SK-N-SH (cell line): ENCODE results near the gene KRTAP1-1.

ENCODE experiments used
- CTCF ChIP-seq: fragments of 200-600 bp; sonication (generic); IDR thresholded peaks from 2 replicates; pipeline ENCODE4 v1.6.1; 2017; ENCODE audit warnings: antibody characterized with exemption, mild to moderate bottlenecking, moderate library complexity
- MAX ChIP-seq: IDR thresholded peaks from 2 replicates; pipeline ENCODE4 v1.4.0; 2012; ENCODE audit warnings: low read depth
- NRF1 ChIP-seq: IDR thresholded peaks from 2 replicates; pipeline ENCODE4 v1.6.1; 2012; ENCODE audit warnings: low read depth, mild to moderate bottlenecking, low read length
- POLR2AphosphoS5 ChIP-seq: IDR thresholded peaks from 2 replicates; pipeline ENCODE4 v1.6.1; 2012; ENCODE audit warnings: low read depth, low read length
- RCOR1 ChIP-seq: fragments of 150-350 bp; IDR thresholded peaks from 2 replicates; pipeline ENCODE4 v1.6.1; 2017; ENCODE audit warnings: antibody characterized with exemption, low read length
- SIN3A ChIP-seq: IDR thresholded peaks from 2 replicates; pipeline ENCODE4 v1.6.1; 2012; ENCODE audit warnings: low read depth, mild to moderate bottlenecking, low read length, moderate library complexity, borderline replicate concordance
- ZBTB33 ChIP-seq: IDR thresholded peaks from 2 replicates; pipeline ENCODE4 v1.4.0; 2012; ENCODE audit warnings: low read depth, borderline replicate concordance

- no peak for TF ChIP-seq MAX
- no peak for TF ChIP-seq SIN3A
- TF ChIP-seq CTCF: no peak
- TF ChIP-seq ZBTB33: no peak
- no peak for TF ChIP-seq RCOR1
- TF ChIP-seq NRF1: no peak
- TF ChIP-seq POLR2AphosphoS5: no peak
These were observed 20.9 kb downstream of the KRTAP1-1 start for GRCh38 chr17:41020336-41020735.
